A673 (cell line): ENCODE results near the gene RASGRF1. TPM values are rescaled to one million over a fixed set of nuclear protein-coding genes. Genes with fewer than 3 reads are reported as not detected.
"Not testable (repeated sequence)": the region's sequence is repeated elsewhere in the genome, so short reads cannot be mapped to it uniquely, and the experiment has no call there.

ENCODE experiments used
- BruUV-seq: library from RNA; stranded (reverse); fragments of 400-500 nt; replicated peaks from 2 replicates; lab custom pipeline; 2021; lab: Mats Ljungman, UMichigan
- CTCF ChIA-PET: fragments of 300-600 bp; sonication (Branson Sonifier 250); formaldehyde crosslinking; loops from one replicate; lab custom pipeline; 2022; ENCODE audit warnings: antibody characterized with exemption; lab: Charles Lee
- POLR2A ChIA-PET: fragments of 300-600 bp; sonication (Branson Sonifier 250); formaldehyde crosslinking; loops from one replicate; lab custom pipeline; 2022; ENCODE audit warnings: antibody characterized with exemption; ENCODE audit not compliant: low non-redundant PET; lab: Charles Lee
- DNase-seq: peaks from one replicate; pipeline ENCODE4 v3.0.0-alpha.2; 2015; ENCODE audit warnings: low spot score
- H3K27ac ChIP-seq: fragments of 200-600 bp; sonication (generic); 2 replicates; pipeline ENCODE4 v1.5.1; 2016; ENCODE audit warnings: mixed run types, low read depth, mild to moderate bottlenecking, mixed read lengths, antibody characterized with exemption, low read length; ENCODE audit not compliant: poor library complexity, severe bottlenecking
- H3K27me3 ChIP-seq: fragments of 200-600 bp; sonication (generic); replicated peaks from 2 replicates; pipeline ENCODE4 v1.6.1; 2017; ENCODE audit warnings: mixed run types, low read depth, mild to moderate bottlenecking, mixed read lengths, antibody characterized with exemption, low read length; ENCODE audit not compliant: insufficient read depth, poor library complexity
- H3K36me3 ChIP-seq: fragments of 200-600 bp; sonication (generic); 2 replicates; pipeline ENCODE4 v1.6.1; 2016; ENCODE audit warnings: mixed run types, mild to moderate bottlenecking, mixed read lengths, antibody characterized with exemption, low read length; ENCODE audit not compliant: insufficient read depth, poor library complexity, severe bottlenecking
- H3K4me1 ChIP-seq: fragments of 200-600 bp; sonication (generic); 2 replicates; pipeline ENCODE4 v1.6.1; 2017; ENCODE audit warnings: mixed run types, mild to moderate bottlenecking, mixed read lengths, antibody characterized with exemption, low read length; ENCODE audit not compliant: insufficient read depth, poor library complexity, severe bottlenecking
- H3K4me3 ChIP-seq: fragments of 200-600 bp; sonication (generic); 2 replicates; pipeline ENCODE4 v1.5.1; 2016; ENCODE audit warnings: low read depth, mixed run types, mild to moderate bottlenecking, mixed read lengths, low read length; ENCODE audit not compliant: poor library complexity, severe bottlenecking
- H3K9me3 ChIP-seq: fragments of 200-600 bp; sonication (generic); 2 replicates; pipeline ENCODE4 v1.6.1; 2016; ENCODE audit warnings: mixed run types, low read depth, mild to moderate bottlenecking, mixed read lengths, antibody characterized with exemption, low read length; ENCODE audit not compliant: poor library complexity, severe bottlenecking
- CTCF ChIP-seq: fragments of 300-800, 200-600 bp; sonication (generic); conservative IDR thresholded peaks from 2 replicates; pipeline ENCODE4 v1.5.1; 2017; ENCODE audit warnings: low read depth, mild to moderate bottlenecking, antibody characterized with exemption, low read length, moderate library complexity, mixed read lengths
- EZH2 ChIP-seq: fragments of 200-600 bp; sonication (generic); IDR thresholded peaks from 2 replicates; pipeline ENCODE4 v1.6.1; 2017; ENCODE audit warnings: borderline replicate concordance, low read depth, mild to moderate bottlenecking, mixed read lengths, antibody characterized with exemption, low read length; ENCODE audit not compliant: poor library complexity, severe bottlenecking
- intact Hi-C: fragments of 100-400 bp; cut with micrococcal nuclease; formaldehyde crosslinking; loops from one replicate; pipeline ENCODE4 v1.10.0; 2022; ENCODE audit not compliant: unreplicated experiment
- total RNA-seq: library from RNA; stranded (reverse); gene quantifications from 2 replicates; pipeline ENCODE4 v1.2.3, GENCODE V29; 2021

Gene RASGRF1
- total RNA-seq, 1 experiment from 2014 or later: 0.73 TPM

- H3K27me3 ChIP-seq: no peaks in the 10 kb centered on the region
- H3K4me1 ChIP-seq: no peaks in the 10 kb centered on the region
- ChIA-PET CTCF (interaction anchor here (1.1 kb wide), 1 partner anchor 159 kb away, joined by 5 read pairs; no protein-coding TSS in a partner anchor), POLR2A (no interaction called here)
- intact Hi-C loops: no loop called here
- H3K36me3 ChIP-seq: no peaks in the 10 kb centered on the region
- no peaks in the 10 kb centered on the region for H3K9me3 ChIP-seq
- no peak overlapping the region for H3K4me3 ChIP-seq
- BruUV-seq: no TSS peak
- no peak overlapping the region for H3K27ac ChIP-seq
- TF ChIP-seq EZH2: no peak
- TF ChIP-seq CTCF: 0 out of 2 replicates have a peak, but pooled peaks have one; percentile 17
- no peak for DNase-seq
These were observed 65.4 kb downstream of the RASGRF1 start for GRCh38 chr15:79025201-79025600.

- CTCF ChIA-PET, H3K9me3 ChIP-seq, H3K27me3 ChIP-seq, intact Hi-C loops, H3K36me3 ChIP-seq, DNase-seq, H3K4me3 ChIP-seq, BruUV-seq, H3K4me1 ChIP-seq, POLR2A ChIA-PET, H3K27ac ChIP-seq: not testable (repeated sequence)
These were observed 66.1 kb downstream of the RASGRF1 start for GRCh38 chr15:79024493-79024892.

- Histone ChIP-seq H3K27ac (no peak overlapping the region), H3K36me3 (no peaks in the 10 kb centered on the region), H3K9me3 (no peaks in the 10 kb centered on the region), H3K4me1 (no peaks in the 10 kb centered on the region), H3K4me3 (no peak overlapping the region), H3K27me3 (no peaks in the 10 kb centered on the region)
- BruUV-seq: no TSS peak
- intact Hi-C loops: no loop called here
- no peak for DNase-seq
- CTCF ChIA-PET: no interaction called here
- TF ChIP-seq EZH2: no peak
- TF ChIP-seq CTCF: no peak
- POLR2A ChIA-PET: no interaction called here
These were observed 66.7 kb downstream of the RASGRF1 start for GRCh38 chr15:79023918-79024317.

GRCh38 chr15:79023546-79023890 lies 67.1 kb downstream of the RASGRF1 start:
- no peaks in the 10 kb centered on the region for H3K36me3 ChIP-seq
- no peak for DNase-seq
- no peaks in the 10 kb centered on the region for H3K9me3 ChIP-seq
- H3K4me1 ChIP-seq: no peaks in the 10 kb centered on the region
- ChIA-PET CTCF (no interaction called here), POLR2A (no interaction called here)
- H3K27me3 ChIP-seq: no peaks in the 10 kb centered on the region
- no peak overlapping the region for H3K27ac ChIP-seq
- no peak overlapping the region for H3K4me3 ChIP-seq
- no TSS peak for BruUV-seq
- intact Hi-C loops: no loop called here
- TF ChIP-seq CTCF (no peak), EZH2 (no peak)
